Globus pallidus (tissue), 1 donor: ENCODE results near the gene ATP6V1G3.
"Not testable (repeated sequence)": the region's sequence is repeated elsewhere in the genome, so short reads cannot be mapped to it uniquely, and the experiment has no call there.

ENCODE experiments used
- DNase-seq: peaks from one replicate; pipeline ENCODE4 v3.0.0-alpha.2; 2015; ENCODE audit warnings: low spot score

Gene ATP6V1G3

DNA sequence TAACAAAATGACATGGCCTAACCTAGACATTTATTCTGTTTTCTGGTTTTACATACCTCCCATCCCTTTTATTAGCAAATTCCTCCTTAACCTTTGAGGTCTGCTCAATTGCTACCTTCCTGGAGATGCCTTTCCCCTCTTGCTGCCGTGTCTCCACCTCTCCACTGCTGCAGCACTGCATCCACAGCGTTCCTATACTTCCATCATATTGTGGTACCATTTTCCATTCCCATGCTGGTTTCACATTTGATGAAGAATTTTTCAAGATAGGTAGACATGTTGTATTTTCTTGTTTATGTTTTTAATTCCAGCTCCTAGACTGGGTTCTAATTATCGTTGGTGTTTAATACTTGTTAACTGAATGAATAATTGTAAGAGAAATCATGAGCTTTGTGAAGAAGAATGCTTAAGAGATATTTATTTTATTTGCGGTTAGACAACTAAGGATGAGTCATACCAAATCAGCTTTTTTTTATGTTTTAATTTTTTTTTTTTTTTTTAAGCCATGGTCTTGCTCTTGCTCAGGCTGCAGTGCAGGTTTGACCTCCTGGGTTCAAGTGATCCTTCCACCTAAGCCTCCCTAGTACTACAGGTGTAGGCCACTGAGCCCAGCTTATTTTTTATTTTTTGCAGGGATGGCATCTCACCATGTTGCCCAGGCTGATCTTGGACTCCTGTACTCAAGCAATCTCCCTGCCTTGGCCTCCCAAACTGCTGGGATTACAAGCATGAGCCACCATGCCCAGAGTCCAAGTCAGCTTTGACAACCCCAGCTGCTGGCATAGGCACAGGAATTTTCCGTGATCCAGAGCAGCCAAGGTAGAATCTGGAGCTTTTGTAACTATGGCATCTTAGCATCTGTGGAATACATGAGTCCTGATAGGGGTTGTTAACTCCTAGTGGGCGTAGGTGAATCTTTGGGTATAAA is 44.0 kb downstream of the ATP6V1G3 start:
- DNase-seq, result no peak

DNA sequence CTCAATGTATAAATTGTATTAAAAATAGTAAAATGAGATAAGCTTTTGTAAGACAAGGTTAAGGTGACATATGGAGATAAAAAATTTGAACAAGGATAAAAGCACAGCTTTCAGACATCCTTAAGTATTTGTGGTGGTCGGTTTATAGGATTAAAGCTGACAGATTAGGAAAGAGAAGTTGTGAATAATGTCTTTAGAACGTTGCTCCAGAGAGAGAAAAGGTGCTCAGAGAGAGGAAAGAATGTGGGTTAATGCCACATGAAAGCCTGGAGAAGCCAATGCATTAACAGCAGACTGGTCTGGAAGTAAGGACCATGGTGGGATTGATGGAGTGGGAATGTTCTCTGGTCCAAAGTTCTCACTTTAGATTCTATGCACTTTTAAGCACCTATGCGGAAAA is 44.8 kb downstream of the ATP6V1G3 start:
- DNase-seq, result no peak

DNA sequence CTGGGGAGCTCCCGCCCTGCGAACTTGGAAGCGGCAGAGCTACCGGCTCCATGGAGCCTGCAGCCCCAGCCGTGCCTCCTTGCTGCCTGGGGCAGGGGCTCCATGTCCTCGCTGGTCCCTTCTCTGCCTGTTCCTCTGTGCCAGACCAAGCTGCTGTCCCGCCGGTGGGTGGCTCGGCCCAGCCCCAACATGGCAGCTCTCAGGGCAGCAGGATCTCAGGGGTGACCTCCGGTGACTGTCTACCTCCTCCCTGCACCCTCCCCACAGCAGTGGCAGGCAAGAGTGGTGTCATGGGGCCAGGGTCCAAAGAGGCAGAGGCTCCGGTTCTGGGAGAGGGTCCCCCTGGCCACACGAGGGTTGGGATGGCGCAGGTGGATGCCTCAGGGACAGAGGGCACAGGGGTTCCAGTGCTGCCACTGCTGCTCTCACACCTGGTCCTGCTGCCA is 45.8 kb downstream of the ATP6V1G3 start:
- no peak for DNase-seq

DNA sequence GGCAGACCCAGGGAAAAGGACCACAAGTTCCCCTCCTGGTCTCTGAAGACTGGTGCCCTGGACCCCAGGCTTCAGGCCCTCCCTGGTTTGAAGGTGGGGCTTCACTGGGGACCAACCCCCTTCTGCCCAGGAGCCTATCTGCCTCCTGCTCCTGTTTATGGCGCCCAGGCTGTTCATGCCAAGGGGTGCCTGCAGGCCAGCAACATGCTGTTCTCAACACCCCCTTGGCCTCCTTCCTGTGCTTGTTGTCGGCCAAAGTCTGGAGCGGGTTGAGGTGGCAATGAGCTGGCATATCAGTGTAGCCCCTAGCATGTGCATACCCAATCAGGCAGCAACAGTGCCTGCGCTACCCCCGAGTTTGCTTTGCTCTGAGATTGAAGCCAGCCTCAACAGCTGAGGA is 46.3 kb downstream of the ATP6V1G3 start:
- no peak for DNase-seq

DNA sequence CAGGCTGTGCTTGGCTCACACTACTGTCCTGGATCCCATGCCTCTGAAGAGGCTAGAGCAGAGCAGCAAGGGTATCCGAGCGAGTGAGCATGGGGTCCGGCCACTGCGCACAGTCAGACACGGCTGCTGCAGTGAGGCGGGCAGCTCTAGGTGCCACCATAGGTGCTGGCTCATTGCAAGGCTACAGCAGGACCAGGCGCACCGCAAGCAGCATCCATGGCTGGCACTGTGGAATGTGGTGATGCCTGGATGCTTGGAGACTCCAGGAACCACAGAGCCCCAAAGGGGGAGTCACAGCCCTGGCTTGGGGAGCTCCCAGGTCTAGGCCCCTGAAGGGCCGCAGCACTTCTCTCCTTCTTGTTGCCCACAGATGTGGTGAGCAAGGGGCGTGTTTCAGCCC is 47.2 kb downstream of the ATP6V1G3 start:
- DNase-seq, result no peak

DNA sequence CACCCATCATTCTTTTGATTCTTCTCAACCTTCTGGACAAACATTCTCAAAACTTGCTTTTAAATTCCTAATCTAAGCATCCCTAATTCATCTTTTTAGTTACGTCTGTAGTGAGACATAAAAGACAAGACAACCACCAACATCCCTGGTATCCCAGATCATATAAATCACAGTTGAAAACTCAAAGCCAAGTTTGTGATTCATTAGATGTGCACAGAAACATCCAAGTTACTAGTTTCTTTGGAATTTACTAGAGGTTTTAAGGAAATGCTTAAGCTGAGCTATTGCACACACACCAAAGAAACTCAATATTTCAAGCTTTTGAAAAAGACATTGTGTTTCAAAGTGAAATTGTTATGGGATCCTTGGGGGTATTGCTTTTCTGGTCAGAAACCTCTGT is 47.6 kb downstream of the ATP6V1G3 start:
- no peak for DNase-seq

DNA sequence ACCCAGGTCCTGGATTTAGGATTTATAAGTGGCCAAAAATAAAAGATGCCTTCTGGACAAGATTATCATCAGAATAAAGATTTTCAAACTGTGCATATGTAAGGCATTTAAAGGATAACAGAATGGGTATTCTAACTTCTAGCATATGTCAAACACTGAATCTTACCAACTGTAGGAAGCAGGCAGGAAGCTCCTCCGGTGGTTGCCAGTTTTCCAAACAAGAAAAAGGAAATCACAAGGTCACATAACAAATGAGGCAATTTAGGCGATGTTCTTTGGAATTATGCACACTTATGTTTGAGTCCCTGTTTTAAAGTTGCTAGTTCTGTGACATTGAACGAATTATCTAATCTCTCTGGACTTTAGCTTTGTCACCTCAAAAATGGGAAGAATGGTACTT is 48.9 kb downstream of the ATP6V1G3 start:
- no peak for DNase-seq

DNA sequence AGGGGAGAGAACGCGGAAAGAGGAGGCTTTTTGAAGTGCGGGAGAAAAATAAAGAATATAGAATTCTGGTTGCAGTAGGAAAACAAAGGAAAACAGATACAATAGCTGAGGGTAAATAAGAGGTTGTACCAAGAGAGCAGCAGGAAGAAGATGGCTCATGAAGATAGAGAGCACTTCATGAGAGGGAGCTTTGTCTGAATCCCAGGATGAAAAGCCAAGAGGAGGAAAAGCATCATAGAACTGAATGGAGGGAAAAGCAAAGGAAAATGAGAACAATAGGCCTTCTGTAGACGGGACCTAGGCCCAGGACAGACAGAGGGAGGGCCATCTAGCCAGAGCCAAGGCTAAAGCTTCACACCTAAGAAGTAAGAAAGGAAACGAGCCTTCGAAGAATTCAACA is 49.5 kb downstream of the ATP6V1G3 start:
- peak; percentile 36 for DNase-seq

DNA sequence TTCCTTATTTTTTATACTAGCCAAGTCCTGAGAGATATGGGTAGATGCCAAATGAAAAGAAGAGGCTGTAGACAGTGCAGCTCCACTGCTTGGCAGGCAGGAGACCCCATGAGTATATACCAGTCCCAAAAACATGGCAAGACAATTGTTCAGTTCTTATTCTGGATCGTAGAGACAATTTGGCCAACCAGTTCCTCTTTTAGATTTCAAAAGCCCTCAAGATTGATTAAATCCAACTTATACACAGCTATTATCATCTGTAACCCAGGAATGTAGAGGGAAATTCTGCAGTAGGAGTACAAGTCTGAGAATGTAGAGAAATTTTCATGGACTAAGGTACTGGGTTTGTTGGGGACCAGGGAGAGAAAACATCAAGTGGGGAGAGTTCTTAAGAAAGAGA is 50.3 kb downstream of the ATP6V1G3 start:
- no peak for DNase-seq

DNA sequence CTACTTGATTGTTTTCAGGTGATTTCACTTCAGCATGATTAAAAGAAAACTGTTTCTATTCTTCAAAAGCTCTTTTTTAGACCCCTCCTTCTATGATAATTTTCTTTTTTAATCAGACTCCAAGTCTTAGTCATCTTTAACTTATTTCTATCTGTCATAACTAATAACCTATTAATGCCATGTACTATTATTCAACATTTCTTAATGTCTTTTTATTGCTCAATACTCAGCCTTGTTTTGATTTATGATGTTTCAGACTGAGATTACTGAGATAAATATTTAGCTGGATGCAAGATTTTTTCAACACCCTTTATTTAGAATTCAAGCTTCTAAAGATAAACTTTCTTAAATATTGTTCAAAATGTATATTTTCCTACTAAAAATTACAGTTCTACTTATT is 53.6 kb downstream of the ATP6V1G3 start:
- no peak for DNase-seq

DNA sequence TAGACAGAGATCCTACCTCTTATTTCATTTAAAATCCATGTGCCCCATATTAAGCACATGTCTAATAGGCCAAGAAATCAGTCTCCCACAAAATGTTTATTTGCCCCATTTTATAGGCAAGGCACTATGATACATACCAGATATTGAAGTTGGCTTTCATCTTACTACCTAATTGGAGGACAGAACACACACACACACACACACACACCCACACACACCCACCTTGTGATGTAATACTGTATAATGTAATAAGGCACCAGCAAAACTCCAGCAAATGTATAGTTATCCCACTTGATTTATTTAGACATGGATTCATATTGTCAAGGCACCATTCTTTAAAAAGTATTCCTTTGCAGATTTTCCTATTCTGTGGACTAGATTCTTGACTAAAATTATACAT is 56.8 kb downstream of the ATP6V1G3 start:
- no peak for DNase-seq

DNA sequence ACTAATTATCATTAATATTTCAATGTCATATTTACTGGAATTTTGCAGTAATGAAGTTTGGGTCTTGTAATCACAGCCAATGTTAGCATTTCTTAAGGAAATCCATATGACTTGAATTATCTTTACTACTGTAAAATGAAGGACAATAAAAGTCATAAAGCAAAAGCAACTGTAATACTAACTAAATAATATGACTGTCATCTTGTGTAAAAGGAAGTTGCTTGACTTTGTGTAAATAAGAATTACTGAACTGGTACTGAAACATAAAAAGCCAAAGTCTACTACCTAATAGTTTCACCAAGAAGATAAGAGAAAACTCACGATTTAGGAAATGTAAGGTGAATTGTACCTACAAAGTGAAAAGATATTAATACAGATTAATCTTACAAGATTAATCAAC is 57.5 kb downstream of the ATP6V1G3 start:
- DNase-seq, result no peak

DNA sequence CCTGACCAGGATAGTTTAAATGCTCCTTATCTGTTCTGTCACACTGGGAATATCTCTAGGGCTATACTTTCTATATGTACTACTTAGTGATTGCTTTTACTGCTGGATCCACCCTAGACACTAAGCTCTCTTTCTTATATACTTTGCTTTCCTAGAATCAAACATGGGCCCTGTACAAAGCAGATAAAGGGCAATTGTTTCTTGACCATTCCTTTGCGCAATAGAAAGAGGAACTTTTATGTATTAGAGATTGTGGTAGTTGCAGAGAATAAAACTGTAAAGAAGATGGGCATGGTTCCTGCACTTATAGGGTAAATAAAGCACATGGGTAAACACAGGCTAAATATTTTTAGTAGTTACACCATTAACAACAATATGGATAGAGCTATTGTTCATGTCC is 58.8 kb downstream of the ATP6V1G3 start:
- DNase-seq, result no peak

DNA sequence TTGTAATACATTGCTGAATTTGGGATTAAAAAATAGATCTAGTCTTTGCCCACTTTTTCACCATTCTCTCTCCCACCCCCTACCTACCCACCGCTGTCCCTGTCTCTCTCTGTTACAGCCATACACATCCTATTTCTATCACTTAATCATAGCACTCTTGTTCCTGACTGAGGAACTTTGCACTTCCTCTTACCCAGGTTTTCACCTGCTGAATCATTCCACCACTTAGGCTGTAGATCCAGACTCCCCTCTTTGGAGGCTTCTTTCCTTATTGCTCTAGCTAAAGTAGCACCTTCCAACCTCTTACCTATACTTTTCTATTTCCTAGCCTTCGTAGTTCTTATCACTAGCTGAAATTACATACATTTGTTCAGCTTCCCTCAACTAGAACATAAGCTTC is 59.6 kb downstream of the ATP6V1G3 start:
- no peak for DNase-seq

DNA sequence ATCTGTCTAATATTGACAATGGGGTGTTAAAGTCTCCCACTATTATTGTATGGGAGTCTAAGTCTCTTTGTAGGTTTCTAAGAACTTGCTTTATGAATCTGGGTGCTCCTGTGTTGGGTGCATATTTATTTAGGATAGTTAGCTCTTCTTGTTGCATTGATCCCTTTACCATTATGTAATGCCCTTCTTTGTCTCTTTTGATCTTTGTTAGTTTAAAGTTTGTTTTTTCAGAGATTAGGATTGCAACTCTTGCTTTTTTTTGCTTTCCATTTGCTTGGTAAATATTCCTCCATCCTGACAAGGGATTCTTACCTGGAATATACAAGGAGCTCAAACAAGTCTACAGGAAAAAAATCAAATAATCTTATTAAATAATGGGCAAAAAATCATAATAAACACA is 63.1 kb downstream of the ATP6V1G3 start:
- not testable (repeated sequence) for DNase-seq
